Suprapubic skin (tissue), 4 donors: ENCODE measurements around the gene SLC13A5. TPM values are rescaled to one million over a fixed set of nuclear protein-coding genes. Genes with fewer than 3 reads are reported as not detected.

Experiments
- DNase-seq, 2 donors: peaks; one replicate each; pipeline ENCODE4 v3.0.0-alpha.2; 2019; ENCODE audit warnings: low spot score in 2 of 2
- H3K27ac ChIP-seq: fragments of 200-600 bp; sonication (generic); one replicate; pipeline ENCODE4 v1.5.1; 2019
- H3K27me3 ChIP-seq: fragments of 200-600 bp; sonication (generic); one replicate; pipeline ENCODE4 v1.5.1; 2019
- H3K36me3 ChIP-seq: fragments of 200-600 bp; sonication (generic); one replicate; pipeline ENCODE4 v1.5.1; 2019
- H3K4me1 ChIP-seq: fragments of 200-600 bp; sonication (generic); one replicate; pipeline ENCODE4 v1.5.1; 2019
- H3K4me3 ChIP-seq: fragments of 200-600 bp; sonication (generic); one replicate; pipeline ENCODE4 v1.5.1; 2019; ENCODE audit warnings: mild to moderate bottlenecking
- H3K9me3 ChIP-seq: fragments of 200-600 bp; sonication (generic); one replicate; pipeline ENCODE4 v1.5.1; 2019
- CTCF ChIP-seq, 2 donors: fragments of 200-600 bp in 1 of 2; fragments of 450-650 bp in 1 of 2; sonication (generic) in 1 of 2; IDR thresholded peaks; one replicate each; pipeline ENCODE4 v1.5.1; 2016 to 2019; ENCODE audit warnings: antibody characterized with exemption in 2 of 2, mild to moderate bottlenecking in 1 of 2, moderate library complexity in 1 of 2
- EP300 ChIP-seq: sonication (generic); formaldehyde crosslinking; IDR thresholded peaks from one replicate; pipeline ENCODE4 v1.6.1; 2017; ENCODE audit warnings: antibody characterized with exemption
- POLR2A ChIP-seq, 2 donors: fragments of 450-650 bp; IDR thresholded peaks; one replicate each; pipeline ENCODE4 v1.6.1; 2017; ENCODE audit warnings: antibody characterized with exemption in 2 of 2, mild to moderate bottlenecking in 2 of 2, moderate library complexity in 2 of 2
- POLR2AphosphoS5 ChIP-seq, 3 donors: sonication (generic); formaldehyde crosslinking; IDR thresholded peaks; one replicate each; pipeline ENCODE4 v1.6.1; 2017; ENCODE audit warnings: antibody characterized with exemption in 3 of 3
- WGBS: methylation state at CpG from one replicate; pipeline ENCODE4 v1.1.5; 2018; 5-methylcytosine and 5-hydroxymethylcytosine counted together
- total RNA-seq, 4 donors: library from RNA; depleted of rRNA; stranded (reverse); fragments of >200 nt; gene quantifications; one replicate each; pipeline ENCODE4 v1.1.0, GENCODE V29; 2016

Gene SLC13A5
- total RNA-seq, 4 donors from 2014 or later = 0.72 TPM; not detected in 3

DNA sequence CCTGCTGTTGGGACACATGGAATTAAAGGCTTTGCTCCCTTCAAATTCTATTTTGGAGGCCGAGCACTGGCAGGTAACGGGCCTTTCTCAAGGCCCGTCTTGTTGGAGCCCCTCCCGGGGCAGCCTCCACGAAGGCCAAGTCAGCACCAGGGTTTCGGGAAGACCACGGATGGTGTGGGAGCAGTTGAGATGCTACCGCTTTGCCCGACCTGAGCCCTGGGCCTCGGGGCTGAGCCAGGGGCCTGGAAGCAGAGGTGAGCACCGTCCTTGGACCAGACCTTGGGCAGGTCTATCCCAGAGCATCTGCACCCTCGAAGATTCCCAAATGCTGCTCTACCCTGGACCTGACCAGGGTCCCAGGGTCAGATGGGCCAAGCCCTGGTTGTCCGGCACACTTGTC, 38.6 kb downstream of the SLC13A5 start:
- 98% methylated on average over 13 of the region's 13 CpGs for WGBS

GRCh38 chr17:6671431-6671830, 41.7 kb downstream of the SLC13A5 start:
- TF ChIP-seq EP300 = no peak
- no peak for TF ChIP-seq POLR2AphosphoS5 (IDR thresholded peaks at IDR 0.05)
- TF ChIP-seq CTCF (IDR thresholded peaks at IDR 0.05) = no peak
- TF ChIP-seq POLR2A (IDR thresholded peaks at IDR 0.05) = no peak
- Histone ChIP-seq H3K27ac (no peak overlapping the region), H3K4me1 (peaks cover 6% of the 10 kb centered on the region), H3K4me3 (no peak overlapping the region), H3K9me3 (no peaks in the 10 kb centered on the region), H3K27me3 (peaks cover 12% of the 10 kb centered on the region), H3K36me3 (no peaks in the 10 kb centered on the region)
- DNase-seq = peak in 1 of 2 donors; percentile 60
- WGBS = 91% methylated on average over 6 of the region's 7 CpGs

More for the DNA sequence above, 38.6 kb downstream of the SLC13A5 start:
- H3K4me3 ChIP-seq = no peak overlapping the region
- TF ChIP-seq POLR2AphosphoS5 (IDR thresholded peaks at IDR 0.05) (no peak), POLR2A (IDR thresholded peaks at IDR 0.05) (no peak), CTCF (IDR thresholded peaks at IDR 0.05) (no peak), EP300 (no peak)
- peaks cover 30% of the 10 kb centered on the region for H3K27me3 ChIP-seq
- no peak for DNase-seq
- no peak overlapping the region for H3K27ac ChIP-seq
- H3K9me3 ChIP-seq = no peaks in the 10 kb centered on the region
- peaks cover 2% of the 10 kb centered on the region for H3K4me1 ChIP-seq
- H3K36me3 ChIP-seq = no peaks in the 10 kb centered on the region

GRCh38 chr17:6670999-6671398, 42.2 kb downstream of the SLC13A5 start:
- peaks cover 6% of the 10 kb centered on the region for H3K4me1 ChIP-seq
- no peak overlapping the region for H3K4me3 ChIP-seq
- WGBS = 60% methylated on average over 6 of the region's 6 CpGs
- no peak overlapping the region for H3K27ac ChIP-seq
- no peak for DNase-seq
- TF ChIP-seq POLR2A (IDR thresholded peaks at IDR 0.05) (no peak), EP300 (no peak), POLR2AphosphoS5 (IDR thresholded peaks at IDR 0.05) (no peak), CTCF (IDR thresholded peaks at IDR 0.05) (no peak)
- peaks cover 11% of the 10 kb centered on the region for H3K27me3 ChIP-seq
- no peaks in the 10 kb centered on the region for H3K36me3 ChIP-seq
- H3K9me3 ChIP-seq = no peaks in the 10 kb centered on the region

- no peaks in the 10 kb centered on the region for H3K9me3 ChIP-seq
- no peak overlapping the region for H3K4me3 ChIP-seq
- WGBS = 82% methylated on average over 8 of the region's 8 CpGs
- peaks cover 11% of the 10 kb centered on the region for H3K27me3 ChIP-seq
- TF ChIP-seq CTCF (IDR thresholded peaks at IDR 0.05) (no peak), POLR2AphosphoS5 (IDR thresholded peaks at IDR 0.05) (no peak), EP300 (no peak), POLR2A (IDR thresholded peaks at IDR 0.05) (no peak)
- peak; percentile 20 to 53 for DNase-seq
- H3K4me1 ChIP-seq = peaks cover 6% of the 10 kb centered on the region
- no peak overlapping the region for H3K27ac ChIP-seq
- no peaks in the 10 kb centered on the region for H3K36me3 ChIP-seq
Measured at GRCh38 chr17:6670571-6670970, 42.6 kb downstream of the SLC13A5 start.

- Histone ChIP-seq H3K36me3 (no peaks in the 10 kb centered on the region), H3K27ac (peak overlapping the region; percentile 14), H3K27me3 (peaks cover 11% of the 10 kb centered on the region), H3K9me3 (no peaks in the 10 kb centered on the region), H3K4me1 (peaks cover 6% of the 10 kb centered on the region), H3K4me3 (no peak overlapping the region)
- TF ChIP-seq EP300 = no peak
- no peak for TF ChIP-seq CTCF (IDR thresholded peaks at IDR 0.05)
- no peak for TF ChIP-seq POLR2A (IDR thresholded peaks at IDR 0.05)
- no peak for TF ChIP-seq POLR2AphosphoS5 (IDR thresholded peaks at IDR 0.05)
- 58% methylated on average over 10 of the region's 10 CpGs for WGBS
- peak; percentile 54 to 60 for DNase-seq
Measured at GRCh38 chr17:6669479-6670212, 43.5 kb downstream of the SLC13A5 start.
